Neural cell (in vitro differentiated cells): ENCODE results near the gene WDR77.

Source experiments
- EP300 ChIP-seq: fragments of 450-650 bp; conservative IDR thresholded peaks from 2 replicates; pipeline ENCODE4 v1.6.1; 2014; ENCODE audit warnings: antibody characterized with exemption, mild to moderate bottlenecking, moderate library complexity; ENCODE audit not compliant: poor library complexity, severe bottlenecking
- EZH2 ChIP-seq: fragments of 200-600, 300-800 bp; shearing (Covaris generic), sonication (generic); IDR thresholded peaks from 2 replicates; pipeline ENCODE4 v1.6.1; 2014; ENCODE audit warnings: antibody characterized with exemption, low read length, borderline replicate concordance, mild to moderate bottlenecking; ENCODE audit not compliant: insufficient read depth, poor library complexity, severe bottlenecking
- POLR2AphosphoS5 ChIP-seq: IDR thresholded peaks from 2 replicates; pipeline ENCODE4 v1.6.1; 2012
- RAD21 ChIP-seq: fragments of 450-650 bp; conservative IDR thresholded peaks from 2 replicates; pipeline ENCODE4 v1.6.1; 2014; ENCODE audit warnings: antibody characterized with exemption, mild to moderate bottlenecking, moderate library complexity
- TAF1 ChIP-seq: IDR thresholded peaks from 2 replicates; pipeline ENCODE4 v1.6.1; 2012; ENCODE audit warnings: low read depth
- TF ChIP-seq, protein P1 (sequence below): fragments of 450-650 bp; IDR thresholded peaks from 2 replicates; pipeline ENCODE4 v1.5.1; 2014; ENCODE audit warnings: antibody characterized with exemption, mild to moderate bottlenecking, moderate library complexity; ENCODE audit not compliant: poor library complexity, severe bottlenecking
- TF ChIP-seq, protein P2 (sequence below): IDR thresholded peaks from 2 replicates; pipeline ENCODE4 v1.6.1; 2012; ENCODE audit warnings: borderline replicate concordance

GRCh38 chr1:111415461-111415860 lies 33.6 kb downstream of the WDR77 start:
- TF ChIP-seq, protein P1, sequence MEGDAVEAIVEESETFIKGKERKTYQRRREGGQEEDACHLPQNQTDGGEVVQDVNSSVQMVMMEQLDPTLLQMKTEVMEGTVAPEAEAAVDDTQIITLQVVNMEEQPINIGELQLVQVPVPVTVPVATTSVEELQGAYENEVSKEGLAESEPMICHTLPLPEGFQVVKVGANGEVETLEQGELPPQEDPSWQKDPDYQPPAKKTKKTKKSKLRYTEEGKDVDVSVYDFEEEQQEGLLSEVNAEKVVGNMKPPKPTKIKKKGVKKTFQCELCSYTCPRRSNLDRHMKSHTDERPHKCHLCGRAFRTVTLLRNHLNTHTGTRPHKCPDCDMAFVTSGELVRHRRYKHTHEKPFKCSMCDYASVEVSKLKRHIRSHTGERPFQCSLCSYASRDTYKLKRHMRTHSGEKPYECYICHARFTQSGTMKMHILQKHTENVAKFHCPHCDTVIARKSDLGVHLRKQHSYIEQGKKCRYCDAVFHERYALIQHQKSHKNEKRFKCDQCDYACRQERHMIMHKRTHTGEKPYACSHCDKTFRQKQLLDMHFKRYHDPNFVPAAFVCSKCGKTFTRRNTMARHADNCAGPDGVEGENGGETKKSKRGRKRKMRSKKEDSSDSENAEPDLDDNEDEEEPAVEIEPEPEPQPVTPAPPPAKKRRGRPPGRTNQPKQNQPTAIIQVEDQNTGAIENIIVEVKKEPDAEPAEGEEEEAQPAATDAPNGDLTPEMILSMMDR: no peak
- TF ChIP-seq POLR2AphosphoS5: no peak
- no peak for TF ChIP-seq EP300
- TF ChIP-seq, protein P2, sequence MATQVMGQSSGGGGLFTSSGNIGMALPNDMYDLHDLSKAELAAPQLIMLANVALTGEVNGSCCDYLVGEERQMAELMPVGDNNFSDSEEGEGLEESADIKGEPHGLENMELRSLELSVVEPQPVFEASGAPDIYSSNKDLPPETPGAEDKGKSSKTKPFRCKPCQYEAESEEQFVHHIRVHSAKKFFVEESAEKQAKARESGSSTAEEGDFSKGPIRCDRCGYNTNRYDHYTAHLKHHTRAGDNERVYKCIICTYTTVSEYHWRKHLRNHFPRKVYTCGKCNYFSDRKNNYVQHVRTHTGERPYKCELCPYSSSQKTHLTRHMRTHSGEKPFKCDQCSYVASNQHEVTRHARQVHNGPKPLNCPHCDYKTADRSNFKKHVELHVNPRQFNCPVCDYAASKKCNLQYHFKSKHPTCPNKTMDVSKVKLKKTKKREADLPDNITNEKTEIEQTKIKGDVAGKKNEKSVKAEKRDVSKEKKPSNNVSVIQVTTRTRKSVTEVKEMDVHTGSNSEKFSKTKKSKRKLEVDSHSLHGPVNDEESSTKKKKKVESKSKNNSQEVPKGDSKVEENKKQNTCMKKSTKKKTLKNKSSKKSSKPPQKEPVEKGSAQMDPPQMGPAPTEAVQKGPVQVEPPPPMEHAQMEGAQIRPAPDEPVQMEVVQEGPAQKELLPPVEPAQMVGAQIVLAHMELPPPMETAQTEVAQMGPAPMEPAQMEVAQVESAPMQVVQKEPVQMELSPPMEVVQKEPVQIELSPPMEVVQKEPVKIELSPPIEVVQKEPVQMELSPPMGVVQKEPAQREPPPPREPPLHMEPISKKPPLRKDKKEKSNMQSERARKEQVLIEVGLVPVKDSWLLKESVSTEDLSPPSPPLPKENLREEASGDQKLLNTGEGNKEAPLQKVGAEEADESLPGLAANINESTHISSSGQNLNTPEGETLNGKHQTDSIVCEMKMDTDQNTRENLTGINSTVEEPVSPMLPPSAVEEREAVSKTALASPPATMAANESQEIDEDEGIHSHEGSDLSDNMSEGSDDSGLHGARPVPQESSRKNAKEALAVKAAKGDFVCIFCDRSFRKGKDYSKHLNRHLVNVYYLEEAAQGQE: no peak
- no peak for TF ChIP-seq TAF1
- TF ChIP-seq RAD21: no peak
- TF ChIP-seq EZH2: no peak
